H54 (cell line): ENCODE data around the gene ENOX1.

Source experiments
- DNase-seq: peaks from one replicate; pipeline ENCODE4 v3.0.0; 2011; ENCODE audit warnings: low spot score, mixed read lengths; ENCODE audit not compliant: insufficient read length
- FAIRE-seq: peaks from 3 replicates; lab custom pipeline; 2011; peaks lifted over from hg19 to GRCh38; lab: Jason Lieb, UNC
- POLR2A ChIP-seq: IDR thresholded peaks from 2 replicates; pipeline ENCODE4 v1.6.1; 2011; ENCODE audit warnings: low read depth, mild to moderate bottlenecking, low read length

The ENOX1 gene

GRCh38 chr13:43267916-43268315, 518.9 kb downstream of the ENOX1 start:
- DNase-seq (no peak), FAIRE-seq (no peak)
- TF ChIP-seq POLR2A, result no peak

GRCh38 chr13:43266936-43267615, 519.7 kb downstream of the ENOX1 start:
- no peak for FAIRE-seq
- no peak for DNase-seq
- no peak for TF ChIP-seq POLR2A

GRCh38 chr13:43265028-43265427, 521.7 kb downstream of the ENOX1 start:
- no peak for DNase-seq
- TF ChIP-seq POLR2A, result no peak
- no peak for FAIRE-seq

- TF ChIP-seq POLR2A, result no peak
- no peak for FAIRE-seq
- DNase-seq, result no peak
Measured at GRCh38 chr13:43264458-43264857, 522.3 kb downstream of the ENOX1 start.

- FAIRE-seq (no peak), DNase-seq (no peak)
- TF ChIP-seq POLR2A, result no peak
Measured at GRCh38 chr13:43263047-43263446, 523.7 kb downstream of the ENOX1 start.

GRCh38 chr13:43260999-43261398, 525.8 kb downstream of the ENOX1 start:
- no peak for TF ChIP-seq POLR2A
- FAIRE-seq (no peak), DNase-seq (no peak)

- DNase-seq (no peak), FAIRE-seq (no peak)
- TF ChIP-seq POLR2A, result no peak
Measured at GRCh38 chr13:43258771-43259170, 528.0 kb downstream of the ENOX1 start.

- no peak for TF ChIP-seq POLR2A
- FAIRE-seq (no peak), DNase-seq (no peak)
Measured at GRCh38 chr13:43257765-43258164, 529.0 kb downstream of the ENOX1 start.

GRCh38 chr13:43251961-43252360, 534.8 kb downstream of the ENOX1 start:
- FAIRE-seq, result no peak

GRCh38 chr13:43246382-43246781, 540.4 kb downstream of the ENOX1 start:
- DNase-seq, result no peak
- FAIRE-seq, result no peak
- TF ChIP-seq POLR2A, result no peak

More at GRCh38 chr13:43251961-43252360, 534.8 kb downstream of the ENOX1 start:
- no peak for DNase-seq
- no peak for TF ChIP-seq POLR2A

- DNase-seq (peak; percentile 18), FAIRE-seq (no peak)
- no peak for TF ChIP-seq POLR2A
Measured at GRCh38 chr13:43245374-43245964, 541.3 kb downstream of the ENOX1 start.

GRCh38 chr13:43244481-43244880, 542.3 kb downstream of the ENOX1 start:
- FAIRE-seq (no peak), DNase-seq (no peak)
- no peak for TF ChIP-seq POLR2A

GRCh38 chr13:43243711-43244110, 543.1 kb downstream of the ENOX1 start:
- FAIRE-seq (no peak), DNase-seq (no peak)
- no peak for TF ChIP-seq POLR2A

GRCh38 chr13:43242040-43242439, 544.7 kb downstream of the ENOX1 start:
- no peak for FAIRE-seq
- no peak for TF ChIP-seq POLR2A
- DNase-seq, result no peak

- no peak for FAIRE-seq
- no peak for DNase-seq
- TF ChIP-seq POLR2A, result no peak
Measured at GRCh38 chr13:43240278-43240677, 546.5 kb downstream of the ENOX1 start.

GRCh38 chr13:43239275-43239840, 547.4 kb downstream of the ENOX1 start:
- FAIRE-seq (no peak), DNase-seq (no peak)
- TF ChIP-seq POLR2A, result no peak
